Hematopoietic multipotent progenitor cell treated with erythropoietin and hydrocortisone succinate and interleukin-3 and kit ligand, for 4 days (in vitro differentiated cells): ENCODE data around the gene NOCT.
A peak's percentile ranks its signal among the peaks of the same experiment; 100 is the strongest.
"Not testable (repeated sequence)": the region's sequence is repeated elsewhere in the genome, so short reads cannot be mapped to it uniquely, and the experiment has no call there.

Experiments used
- DNase-seq: peaks from one replicate; pipeline ENCODE4 v3.0.0-alpha.2; 2015

NOCT gene

GRCh38 chr4:139053909-139054308 is 38.3 kb downstream of the NOCT start:
- no peak for DNase-seq

GRCh38 chr4:139054791-139055505 is 39.4 kb downstream of the NOCT start:
- DNase-seq: no peak

GRCh38 chr4:139059026-139059425 is 43.4 kb downstream of the NOCT start:
- not testable (repeated sequence) for DNase-seq

GRCh38 chr4:139060591-139060990 is 45.0 kb downstream of the NOCT start:
- DNase-seq: peak; percentile 53

- DNase-seq: no peak
Measured at GRCh38 chr4:139076016-139076744, 60.6 kb downstream of the NOCT start.

- no peak for DNase-seq
Measured at GRCh38 chr4:139077567-139078355, 62.2 kb downstream of the NOCT start.

GRCh38 chr4:139078926-139079325 is 63.3 kb downstream of the NOCT start:
- no peak for DNase-seq

GRCh38 chr4:139082750-139083606 is 67.4 kb downstream of the NOCT start:
- DNase-seq: peak; percentile 99

GRCh38 chr4:139083607-139083955 is 68.0 kb downstream of the NOCT start:
- DNase-seq: peak; percentile 82

GRCh38 chr4:139083956-139084803 is 68.6 kb downstream of the NOCT start:
- DNase-seq: peak; percentile 97

GRCh38 chr4:139084804-139085093 is 69.2 kb downstream of the NOCT start:
- DNase-seq: no peak

- DNase-seq: peak; percentile 61
Measured at GRCh38 chr4:139085141-139085540, 69.6 kb downstream of the NOCT start.

- no peak for DNase-seq
Measured at GRCh38 chr4:139092271-139092670, 76.7 kb downstream of the NOCT start.
